Heart left ventricle (tissue), 16 donors: ENCODE measurements around the gene AURKAIP1. TPM values are rescaled to one million over a fixed set of nuclear protein-coding genes. Genes with fewer than 3 reads are reported as not detected.
"Not testable (repeated sequence)": the region's sequence is repeated elsewhere in the genome, so short reads cannot be mapped to it uniquely, and the experiment has no call there.

Experiments used
- ATAC-seq, 4 donors: fragments of 200-7000 bp; cut with Tn5 transposase; one replicate each; pipeline ENCODE4 v1.9.1; 2020 to 2022; ENCODE audit warnings: moderate library complexity in 4 of 4, mild to moderate bottlenecking in 3 of 4, moderate number of reproducible peaks in 1 of 4
- DNase-seq, 5 donors: peaks; one replicate each; pipeline ENCODE4 v3.0.0-alpha.2; 2020
- H3K27ac ChIP-seq, 12 donors: fragments of 200-600 bp; sonication (generic) in 4 of 12; one replicate each; pipeline versions ENCODE4 v1.5.0 to v1.8.0; 2016 to 2022; ENCODE audit warnings: mild to moderate bottlenecking in 2 of 12
- H3K27me3 ChIP-seq, 9 donors: fragments of 200-600 bp; sonication (generic) in 2 of 9; one replicate each; pipeline versions ENCODE4 v1.5.1 to v1.8.0; 2016 to 2022; ENCODE audit warnings: mild to moderate bottlenecking in 3 of 9
- H3K36me3 ChIP-seq, 9 donors: fragments of 200-600 bp; sonication (generic) in 2 of 9; one replicate each; pipeline versions ENCODE4 v1.5.0 to v1.8.0; 2018 to 2022; ENCODE audit warnings: mild to moderate bottlenecking in 2 of 9
- H3K4me1 ChIP-seq, 12 donors: fragments of 200-600 bp; sonication (generic) in 4 of 12; one replicate each; pipeline versions ENCODE4 v1.5.0 to v1.8.0; 2016 to 2022; ENCODE audit warnings: mild to moderate bottlenecking in 3 of 12
- H3K4me3 ChIP-seq, 12 donors: fragments of 200-600 bp; sonication (generic) in 4 of 12; one replicate each; pipeline versions ENCODE4 v1.5.0 to v1.8.0; 2017 to 2022; ENCODE audit warnings: mild to moderate bottlenecking in 9 of 12, moderate library complexity in 4 of 12
- H3K9me3 ChIP-seq, 12 donors: fragments of 200-600 bp; sonication (generic) in 4 of 12; one replicate each; pipeline versions ENCODE4 v1.5.0 to v1.8.0; 2016 to 2022; ENCODE audit warnings: mild to moderate bottlenecking in 1 of 12
- CTCF ChIP-seq, 12 donors: fragments of 200-600 bp; sonication (generic) in 4 of 12; IDR thresholded peaks; one replicate each; pipeline versions ENCODE4 v1.5.0 to v1.8.0; 2018 to 2022; ENCODE audit warnings: antibody characterized with exemption in 12 of 12, mild to moderate bottlenecking in 5 of 12
- POLR2A ChIP-seq, 2 donors: fragments of 450-650 bp; IDR thresholded peaks; one replicate each; pipeline ENCODE4 v1.6.1; 2017; ENCODE audit warnings: antibody characterized with exemption in 2 of 2, mild to moderate bottlenecking in 2 of 2, moderate library complexity in 2 of 2
- WGBS, 4 donors: extraction: QIAGEN DNeasy Blood & Tissue Kit in 2 of 4; methylation state at CpG; one replicate each; pipeline versions ENCODE4 v1.1.5 to v1.1.7; 2013 to 2018; 5-methylcytosine and 5-hydroxymethylcytosine counted together
- intact Hi-C, 10 donors: fragments of 100-400 bp; cut with DNase I; formaldehyde crosslinking; loops; one replicate each; pipeline versions ENCODE4 v1.11.1 to v1.14.2; 2022
- polyA plus RNA-seq, 2 donors: library from polyadenylated mRNA; stranded (reverse); fragments of 200-250 nt; gene quantifications; one replicate each; pipeline ENCODE4 v1.2.3, GENCODE V29; 2013
- total RNA-seq, 9 donors: library from RNA; depleted of rRNA in 2 of 9; stranded (reverse); fragments of >200 nt in 2 of 9; fragmentation: NEBNext Ultra II Directional in 3 of 9; extraction: Animal tissue kit (Norgen Biotek cat#: 25700) in 3 of 9; gene quantifications; one replicate each; pipeline versions ENCODE4 v1.1.0 to v1.2.4, GENCODE V29; 2016 to 2023
- donor health status: ischemic (EF 13 %, LVEDD 7.1; RV severe dilation, severe dysfunction).
- donor health status: healthy with polysubstance abuse.
- donor health status: DM: no; HTN: yes; CAD: no.
- donor health status: DM: no; HTN: no; CAD: no.
- donor health status: ischemic (EF 25% LVEDD 6.9; RV normal size, moderate dysfunction).
- donor health status: ischemic (EF 25% LVEDD 5.7; RV mildly dilated, moderate dysfunction).
- donor health status: healthy.
- donor health status: DM: yes; HTN: yes; CAD: no.
- donor health status: ischemic (EF 35%, LVEDD 5.7; RV mildly dilated, moderate dysfunction).
- donor health status: nonischemic (EF 11% LVEDD 7.7; RV severe dilation, severe dysfunction).
- donor health status: DM: yes; HTN: yes; CAD: no.
- donor health status: PGD.
- donor health status: ischemic (EF 29% LVEDD 5.4; RV normal size, mild dysfunction).
- donor health status: nonischemic (EF 23%, LVEDD 6.1; RV moderate dilation, normal function).

Gene AURKAIP1
- total and polyA plus RNA-seq, 11 donors: 157 to 465 (median 192) TPM

GRCh38 chr1:1406101-1406820, 31.3 kb upstream of the AURKAIP1 start:
- H3K27me3 ChIP-seq: no peaks in the 10 kb centered on the region
- TF ChIP-seq POLR2A (IDR thresholded peaks at IDR 0.05): no peak
- TF ChIP-seq CTCF (IDR thresholded peaks at IDR 0.05): no peak
- H3K27ac ChIP-seq: peak overlapping the region in 11 of 12 donors; percentile 81 to 94 (median 88)
- intact Hi-C loops: loop anchor here in 6 of 10 donors (2.0 to 10.0 kb wide), 4 partner anchors 25 to 99 kb away; no protein-coding TSS in a partner anchor
- DNase-seq: no peak
- no peaks in the 10 kb centered on the region for H3K9me3 ChIP-seq
- peak in 1 of 4 donors; percentile 1 for ATAC-seq
- H3K4me1 ChIP-seq: peaks cover 5 to 50% (median 33%) of the 10 kb centered on the region in 12 donors
- H3K36me3 ChIP-seq: peaks cover 0 to 51% (median 45%) of the 10 kb centered on the region in 9 donors
- peak overlapping the region; percentile 61 to 100 (median 94) for H3K4me3 ChIP-seq
- WGBS, 4 donors: 43 to 46% (median 45%) methylated on average over 43 of the region's 43 CpGs

- Histone ChIP-seq H3K27ac (no peak overlapping the region), H3K4me1 (peaks cover 9 to 56% (median 42%) of the 10 kb centered on the region in 12 donors), H3K27me3 (no peaks in the 10 kb centered on the region), H3K9me3 (no peaks in the 10 kb centered on the region), H3K36me3 (peaks cover 0 to 59% (median 52%) of the 10 kb centered on the region in 9 donors), H3K4me3 (no peak overlapping the region)
- WGBS, 4 donors: 81 to 87% (median 84%) methylated on average over 7 of the region's 7 CpGs
- no peak for DNase-seq
- intact Hi-C loops: loop anchor here in 3 of 10 donors (2.0 to 10.0 kb wide), 2 partner anchors 33 to 101 kb away; no protein-coding TSS in a partner anchor
- TF ChIP-seq POLR2A (IDR thresholded peaks at IDR 0.05) (no peak), CTCF (IDR thresholded peaks at IDR 0.05) (no peak)
- no peak for ATAC-seq
Observed at GRCh38 chr1:1403653-1404052, 28.6 kb upstream of the AURKAIP1 start.

DNA sequence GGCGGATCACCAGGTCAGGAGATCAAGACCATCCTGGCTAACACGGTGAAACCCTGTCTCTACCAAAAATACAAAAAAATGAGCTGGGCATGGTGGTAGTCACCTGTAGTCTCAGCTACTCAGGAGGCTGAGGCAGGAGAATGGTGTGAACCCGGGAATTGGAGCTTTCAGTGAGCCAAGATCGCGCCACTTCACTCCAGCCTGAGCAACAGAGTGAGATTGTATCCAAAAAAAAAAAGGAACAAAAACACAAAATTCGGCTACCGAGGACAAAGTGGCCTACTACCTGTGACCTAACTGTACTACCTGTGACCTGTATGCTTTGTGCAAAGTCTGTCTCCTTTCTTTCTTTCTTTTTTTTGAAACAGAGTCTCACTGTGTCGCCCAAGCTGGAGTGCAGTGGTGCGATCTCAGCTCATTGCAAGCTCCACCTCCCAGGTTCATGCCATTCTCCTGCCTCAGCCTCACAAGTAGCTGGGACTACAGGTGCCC, 27.9 kb upstream of the AURKAIP1 start:
- not testable (repeated sequence) for ATAC-seq, H3K4me3 ChIP-seq, DNase-seq, H3K27ac ChIP-seq, H3K27me3 ChIP-seq, H3K9me3 ChIP-seq
- Histone ChIP-seq H3K36me3 (peaks cover 0 to 61% (median 54%) of the 10 kb centered on the region in 9 donors), H3K4me1 (peaks cover 7 to 56% (median 39%) of the 10 kb centered on the region in 12 donors)
- intact Hi-C loops: loop anchor here in 3 of 10 donors (2.0 to 10.0 kb wide), 2 partner anchors 34 to 102 kb away; no protein-coding TSS in a partner anchor
- WGBS, 4 donors: 84 to 93% (median 91%) methylated on average over 9 of the region's 9 CpGs

DNA sequence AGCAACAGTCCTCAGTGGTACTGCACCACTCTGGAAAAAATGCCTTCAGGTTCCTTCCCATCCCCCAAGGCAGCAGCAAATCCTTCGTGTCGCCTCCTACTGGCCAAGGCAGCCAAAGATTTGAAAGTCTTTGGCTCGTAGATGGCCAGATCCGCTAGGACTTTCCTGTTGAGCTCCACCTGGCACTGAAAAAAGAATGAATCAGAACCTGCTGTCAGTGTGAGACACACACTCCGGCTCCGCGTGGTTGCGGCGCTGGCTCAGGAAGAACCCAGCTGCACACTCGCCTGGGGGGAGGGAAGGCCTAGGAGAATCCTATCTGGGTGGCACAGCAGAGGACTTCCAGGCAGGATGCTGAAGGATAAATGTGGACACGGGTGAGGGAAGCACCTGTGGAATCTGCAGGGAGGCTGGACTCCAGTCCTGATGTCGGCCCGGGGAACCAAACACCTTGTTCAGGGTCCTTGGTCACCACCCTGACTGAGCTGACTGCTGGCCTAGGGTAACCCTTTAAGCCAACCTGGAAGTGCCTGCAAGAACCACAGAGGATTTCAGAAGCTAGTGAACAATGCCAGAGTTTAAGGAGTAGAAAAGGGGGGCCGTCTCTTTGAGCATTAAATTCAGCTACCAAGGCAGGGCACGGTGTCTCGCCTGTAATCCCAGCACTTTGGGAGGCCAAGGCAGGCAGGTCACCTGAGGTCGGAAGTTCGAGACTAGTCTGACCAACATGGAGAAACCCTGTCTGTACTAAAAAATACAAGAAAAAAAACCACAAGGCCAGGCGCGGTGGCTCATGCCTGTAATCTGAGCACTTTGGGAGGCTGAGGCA, 27.3 kb upstream of the AURKAIP1 start:
- Histone ChIP-seq H3K27ac (no peak overlapping the region), H3K27me3 (no peaks in the 10 kb centered on the region), H3K36me3 (peaks cover 0 to 68% (median 61%) of the 10 kb centered on the region in 9 donors), H3K4me1 (peaks cover 7 to 58% (median 43%) of the 10 kb centered on the region in 12 donors), H3K4me3 (no peak overlapping the region), H3K9me3 (no peaks in the 10 kb centered on the region)
- DNase-seq: no peak
- ATAC-seq: no peak
- WGBS, 4 donors: 67 to 76% (median 70%) methylated on average over 20 of the region's 20 CpGs
- intact Hi-C loops: loop anchor here in 3 of 10 donors (2.0 to 10.0 kb wide), 2 partner anchors 35 to 103 kb away; no protein-coding TSS in a partner anchor
- TF ChIP-seq POLR2A (IDR thresholded peaks at IDR 0.05): no peak
- TF ChIP-seq CTCF (IDR thresholded peaks at IDR 0.05): peak in 8 of 12 donors; percentile 13 to 54 (median 38)
